C4-2B (cell line): Measurements from ENCODE around the gene GSTT2B.

Experiments used
- ZFX ChIP-seq: fragments of 450-650 bp; IDR thresholded peaks from 2 replicates; pipeline ENCODE4 v1.6.1; 2017
- TF ChIP-seq, protein P1 (sequence below): fragments of 450-650 bp; conservative IDR thresholded peaks from 2 replicates; pipeline ENCODE4 v1.5.1; 2017; ENCODE audit warnings: mild to moderate bottlenecking

DNA sequence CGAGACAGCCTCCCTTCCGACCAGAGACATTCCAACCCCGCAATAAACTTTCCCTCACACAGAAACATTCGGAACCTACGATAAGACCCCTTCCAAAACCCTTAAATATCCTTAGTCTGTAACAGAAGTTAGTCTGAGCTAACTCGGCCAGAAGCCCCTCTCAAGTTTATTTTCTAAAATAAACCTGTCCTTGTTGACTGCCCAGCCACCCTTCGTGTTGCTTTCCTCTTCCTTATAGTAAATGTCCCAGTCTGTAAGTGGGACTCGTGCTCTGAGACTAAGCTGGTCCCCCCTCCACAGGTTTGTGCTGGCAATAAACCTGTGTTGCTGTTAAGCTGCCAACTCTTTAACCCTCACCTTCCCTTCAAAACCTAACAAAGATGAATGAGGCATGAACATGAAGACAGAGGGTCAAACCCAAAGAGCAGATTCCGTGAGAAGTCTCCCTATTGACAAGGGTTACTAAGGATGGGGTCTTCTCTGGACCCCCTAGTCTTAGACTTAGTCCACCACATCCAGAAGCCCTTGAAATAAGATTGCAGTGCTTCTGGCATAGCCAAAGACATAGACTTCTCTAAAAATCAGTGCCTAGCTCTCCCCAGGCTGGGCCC lies 48.6 kb downstream of the GSTT2B start:
- TF ChIP-seq, protein P1, sequence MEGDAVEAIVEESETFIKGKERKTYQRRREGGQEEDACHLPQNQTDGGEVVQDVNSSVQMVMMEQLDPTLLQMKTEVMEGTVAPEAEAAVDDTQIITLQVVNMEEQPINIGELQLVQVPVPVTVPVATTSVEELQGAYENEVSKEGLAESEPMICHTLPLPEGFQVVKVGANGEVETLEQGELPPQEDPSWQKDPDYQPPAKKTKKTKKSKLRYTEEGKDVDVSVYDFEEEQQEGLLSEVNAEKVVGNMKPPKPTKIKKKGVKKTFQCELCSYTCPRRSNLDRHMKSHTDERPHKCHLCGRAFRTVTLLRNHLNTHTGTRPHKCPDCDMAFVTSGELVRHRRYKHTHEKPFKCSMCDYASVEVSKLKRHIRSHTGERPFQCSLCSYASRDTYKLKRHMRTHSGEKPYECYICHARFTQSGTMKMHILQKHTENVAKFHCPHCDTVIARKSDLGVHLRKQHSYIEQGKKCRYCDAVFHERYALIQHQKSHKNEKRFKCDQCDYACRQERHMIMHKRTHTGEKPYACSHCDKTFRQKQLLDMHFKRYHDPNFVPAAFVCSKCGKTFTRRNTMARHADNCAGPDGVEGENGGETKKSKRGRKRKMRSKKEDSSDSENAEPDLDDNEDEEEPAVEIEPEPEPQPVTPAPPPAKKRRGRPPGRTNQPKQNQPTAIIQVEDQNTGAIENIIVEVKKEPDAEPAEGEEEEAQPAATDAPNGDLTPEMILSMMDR: no peak
- no peak for TF ChIP-seq ZFX
